WTC11 (cell line): Measurements from ENCODE around the gene ZNF362. TPM values are rescaled to one million over a fixed set of nuclear protein-coding genes. Genes with fewer than 3 reads are reported as not detected.

ENCODE experiments used
- microRNA-seq: library from miRNA; unstranded; fragments of <30 nt; microRNA quantifications from one replicate; pipeline ENCODE4 v1.2.0, GENCODE V29; 2022; ENCODE audit warnings: borderline number of aligned reads
- total RNA-seq: library from RNA; stranded (reverse); gene quantifications from 3 replicates; pipeline ENCODE4 v1.2.3, GENCODE V29; 2021

Gene ZNF362
- total RNA-seq, 1 experiment from 2014 or later: 24.2 TPM

Small RNA genes within 50 kb of the gene (microRNA-seq; reads per million reads assigned to microRNA genes)
- not detected for gene MIR3605

Other genes with a start within 250 kb of the ZNF362 start
- 124 to 132 TPM (median 130 TPM) in 3 replicates for gene AK2, start 219.6 kb upstream of the ZNF362 start, total RNA-seq
- gene AZIN2, start 175.3 kb upstream of the ZNF362 start, total RNA-seq: 0.89 to 1.7 TPM (median 1.1 TPM) in 3 replicates
- 10.7 to 13.6 TPM (median 11.0 TPM) in 3 replicates for gene TRIM62, start 74.4 kb upstream of the ZNF362 start, total RNA-seq
- gene A3GALT2, start 64.6 kb downstream of the ZNF362 start, total RNA-seq: not detected in 3 replicates
- gene PHC2, start 174.6 kb downstream of the ZNF362 start, total RNA-seq: 7.0 to 7.6 TPM (median 7.4 TPM) in 3 replicates
- gene ZSCAN20, start 216.2 kb downstream of the ZNF362 start, total RNA-seq: 3.7 to 5.4 TPM (median 4.0 TPM) in 3 replicates